ENCODE data around the gene PRR3.

DNA sequence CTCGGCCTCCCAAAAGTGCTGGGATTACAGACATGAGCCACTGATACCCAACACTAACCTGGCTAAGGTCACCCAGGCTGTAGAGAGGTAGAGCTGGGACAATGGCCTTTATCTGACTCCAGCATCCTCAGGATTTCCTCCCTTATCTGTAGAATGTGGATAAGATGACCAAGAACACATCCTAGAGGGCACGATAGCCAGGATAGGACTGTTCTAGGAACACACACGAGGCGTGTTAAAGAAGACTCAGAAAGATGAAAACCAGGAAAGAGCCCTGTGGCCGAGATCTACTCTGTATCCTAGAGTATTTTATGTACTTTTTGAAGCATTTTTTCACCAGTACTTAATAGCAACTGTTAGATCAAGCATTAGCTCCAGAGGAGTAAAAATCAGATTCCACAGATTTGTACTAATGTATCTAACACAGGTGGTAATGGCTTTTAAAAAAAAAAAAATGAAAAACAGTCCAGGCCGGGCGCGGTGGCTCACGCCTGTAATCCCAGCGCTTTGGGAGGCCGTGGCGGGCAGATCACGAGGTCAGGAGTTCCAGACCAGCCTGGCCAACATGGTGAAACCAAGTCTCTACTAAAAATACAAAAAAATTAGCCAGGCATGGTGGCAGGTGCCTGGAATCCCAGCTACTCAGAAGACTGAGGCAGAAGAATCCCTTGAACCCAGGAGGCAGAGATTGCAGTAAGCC is 42.7 kb downstream of the PRR3 start:
- TF ChIP-seq ZZZ3 (CRISPR knock-in tag; IDR thresholded peaks at IDR 0.05; ENCODE audit: borderline replicate concordance) (no peak), SIN3A (IDR thresholded peaks at IDR 0.05; ENCODE audit: borderline replicate concordance, low read depth, low read length) (no peak), MXI1 (IDR thresholded peaks at IDR 0.05; ENCODE audit: borderline replicate concordance, low read depth, low read length) (no peak), ATF7 (IDR thresholded peaks at IDR 0.05) (no peak), ATF7 (CRISPR knock-in tag; IDR thresholded peaks at IDR 0.05) (no peak), FOXM1 (CRISPR knock-in tag; IDR thresholded peaks at IDR 0.05) (no peak), U2AF2 (IDR thresholded peaks at IDR 0.05; ENCODE audit: low read depth, low read length) (no peak), ZGPAT (CRISPR knock-in tag; IDR thresholded peaks at IDR 0.05) (no peak)
- TF ChIP-seq, protein P1, sequence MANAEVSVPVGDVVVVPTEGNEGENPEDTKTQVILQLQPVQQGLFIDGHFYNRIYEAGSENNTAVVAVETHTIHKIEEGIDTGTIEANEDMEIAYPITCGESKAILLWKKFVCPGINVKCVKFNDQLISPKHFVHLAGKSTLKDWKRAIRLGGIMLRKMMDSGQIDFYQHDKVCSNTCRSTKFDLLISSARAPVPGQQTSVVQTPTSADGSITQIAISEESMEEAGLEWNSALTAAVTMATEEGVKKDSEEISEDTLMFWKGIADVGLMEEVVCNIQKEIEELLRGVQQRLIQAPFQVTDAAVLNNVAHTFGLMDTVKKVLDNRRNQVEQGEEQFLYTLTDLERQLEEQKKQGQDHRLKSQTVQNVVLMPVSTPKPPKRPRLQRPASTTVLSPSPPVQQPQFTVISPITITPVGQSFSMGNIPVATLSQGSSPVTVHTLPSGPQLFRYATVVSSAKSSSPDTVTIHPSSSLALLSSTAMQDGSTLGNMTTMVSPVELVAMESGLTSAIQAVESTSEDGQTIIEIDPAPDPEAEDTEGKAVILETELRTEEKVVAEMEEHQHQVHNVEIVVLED (CRISPR knock-in tag; IDR thresholded peaks at IDR 0.05; ENCODE audit: borderline replicate concordance): no peak
- TF ChIP-seq, protein P2, sequence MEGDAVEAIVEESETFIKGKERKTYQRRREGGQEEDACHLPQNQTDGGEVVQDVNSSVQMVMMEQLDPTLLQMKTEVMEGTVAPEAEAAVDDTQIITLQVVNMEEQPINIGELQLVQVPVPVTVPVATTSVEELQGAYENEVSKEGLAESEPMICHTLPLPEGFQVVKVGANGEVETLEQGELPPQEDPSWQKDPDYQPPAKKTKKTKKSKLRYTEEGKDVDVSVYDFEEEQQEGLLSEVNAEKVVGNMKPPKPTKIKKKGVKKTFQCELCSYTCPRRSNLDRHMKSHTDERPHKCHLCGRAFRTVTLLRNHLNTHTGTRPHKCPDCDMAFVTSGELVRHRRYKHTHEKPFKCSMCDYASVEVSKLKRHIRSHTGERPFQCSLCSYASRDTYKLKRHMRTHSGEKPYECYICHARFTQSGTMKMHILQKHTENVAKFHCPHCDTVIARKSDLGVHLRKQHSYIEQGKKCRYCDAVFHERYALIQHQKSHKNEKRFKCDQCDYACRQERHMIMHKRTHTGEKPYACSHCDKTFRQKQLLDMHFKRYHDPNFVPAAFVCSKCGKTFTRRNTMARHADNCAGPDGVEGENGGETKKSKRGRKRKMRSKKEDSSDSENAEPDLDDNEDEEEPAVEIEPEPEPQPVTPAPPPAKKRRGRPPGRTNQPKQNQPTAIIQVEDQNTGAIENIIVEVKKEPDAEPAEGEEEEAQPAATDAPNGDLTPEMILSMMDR (CRISPR knock-in tag; IDR thresholded peaks at IDR 0.05): no peak
- TF ChIP-seq, protein P3, sequence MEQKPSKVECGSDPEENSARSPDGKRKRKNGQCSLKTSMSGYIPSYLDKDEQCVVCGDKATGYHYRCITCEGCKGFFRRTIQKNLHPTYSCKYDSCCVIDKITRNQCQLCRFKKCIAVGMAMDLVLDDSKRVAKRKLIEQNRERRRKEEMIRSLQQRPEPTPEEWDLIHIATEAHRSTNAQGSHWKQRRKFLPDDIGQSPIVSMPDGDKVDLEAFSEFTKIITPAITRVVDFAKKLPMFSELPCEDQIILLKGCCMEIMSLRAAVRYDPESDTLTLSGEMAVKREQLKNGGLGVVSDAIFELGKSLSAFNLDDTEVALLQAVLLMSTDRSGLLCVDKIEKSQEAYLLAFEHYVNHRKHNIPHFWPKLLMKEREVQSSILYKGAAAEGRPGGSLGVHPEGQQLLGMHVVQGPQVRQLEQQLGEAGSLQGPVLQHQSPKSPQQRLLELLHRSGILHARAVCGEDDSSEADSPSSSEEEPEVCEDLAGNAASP (CRISPR knock-in tag; IDR thresholded peaks at IDR 0.05; ENCODE audit: borderline replicate concordance): no peak
